H1 (cell line): ENCODE data around the gene AGPS. TPM values are rescaled to one million over a fixed set of nuclear protein-coding genes. Genes with fewer than 3 reads are reported as not detected.

Experiments
- CTCF ChIA-PET: fragments of 300-600 bp; sonication (Branson Sonifier 250); formaldehyde crosslinking; loops from one replicate; lab custom pipeline; 2021; ENCODE audit not compliant: partially characterized antibody; lab: Charles Lee
- POLR2A ChIA-PET: fragments of 300-600 bp; sonication (Branson Sonifier 250); formaldehyde crosslinking; loops from one replicate; lab custom pipeline; 2021; ENCODE audit warnings: inconsistent platforms; ENCODE audit not compliant: partially characterized antibody; lab: Charles Lee
- DNase-seq, 2 experiments: peaks; one replicate each; pipeline versions ENCODE4 v3.0.0 to v3.0.0-alpha.2; 2010 to 2022; ENCODE audit warnings: low spot score in 2 of 2, low read depth in 1 of 2, mixed read lengths in 1 of 2
- FAIRE-seq: peaks from 2 replicates; lab custom pipeline; 2011; peaks lifted over from hg19 to GRCh38; lab: Jason Lieb, UNC
- H2AFZ ChIP-seq: 2 replicates; pipeline ENCODE4 v1.8.1; 2012; ENCODE audit warnings: low read length, inconsistent platforms
- H2AK5ac ChIP-seq: 2 replicates; pipeline ENCODE4 v1.6.1; 2013; ENCODE audit warnings: low read depth, low read length
- H2BK120ac ChIP-seq: replicated peaks from 2 replicates; pipeline ENCODE3; 2013; ENCODE audit warnings: low read depth, low read length, inconsistent platforms
- H2BK12ac ChIP-seq: 2 replicates; pipeline ENCODE4 v1.6.1; 2013; ENCODE audit warnings: low read depth, low read length
- H2BK15ac ChIP-seq: 2 replicates; pipeline ENCODE4 v1.6.1; 2013; ENCODE audit warnings: low read length
- H2BK20ac ChIP-seq: 2 replicates; pipeline ENCODE4 v1.6.1; 2013; ENCODE audit warnings: low read length
- H2BK5ac ChIP-seq: 2 replicates; pipeline ENCODE4 v1.6.1; 2013; ENCODE audit warnings: low read depth, low read length
- H3K14ac ChIP-seq: 2 replicates; pipeline ENCODE4 v1.6.1; 2013; ENCODE audit warnings: inconsistent platforms; ENCODE audit not compliant: insufficient read length
- H3K18ac ChIP-seq: 2 replicates; pipeline ENCODE4 v1.6.1; 2013; ENCODE audit warnings: low read length; ENCODE audit errors: extremely low read depth
- H3K23ac ChIP-seq: 2 replicates; pipeline ENCODE4 v1.6.1; 2013; ENCODE audit warnings: inconsistent platforms; ENCODE audit not compliant: insufficient read length
- H3K23me2 ChIP-seq: 2 replicates; pipeline ENCODE4 v1.6.1; 2013; ENCODE audit warnings: low read depth, low read length
- H3K27ac ChIP-seq: 2 replicates; pipeline ENCODE4 v1.6.1; 2011; ENCODE audit warnings: low read depth, low read length, inconsistent platforms
- H3K27me3 ChIP-seq, 4 experiments: replicated peaks in 1 of 4; 1 replicate in 1 of 4; 2 replicates in 3 of 4; pipeline versions ENCODE4 v1.6.1 to v1.8.1; 2011 to 2013; ENCODE audit warnings: low read length in 3 of 4, mild to moderate bottlenecking in 3 of 4, inconsistent platforms in 2 of 4, mixed read lengths in 2 of 4, moderate library complexity in 1 of 4; ENCODE audit not compliant: control insufficient read depth in 3 of 4, insufficient read depth in 3 of 4; ENCODE audit errors: extremely low read depth in 1 of 4
- H3K36me3 ChIP-seq, 4 experiments: 2 replicates each; pipeline versions ENCODE4 v1.6.1 to v1.8.1; 2011 to 2013; ENCODE audit warnings: mild to moderate bottlenecking in 4 of 4, low read length in 3 of 4, moderate library complexity in 2 of 4, control low read depth in 1 of 4, inconsistent platforms in 1 of 4; ENCODE audit not compliant: insufficient read depth in 4 of 4, control insufficient read depth in 2 of 4
- H3K4ac ChIP-seq: replicated peaks from 2 replicates; pipeline ENCODE3; 2013; ENCODE audit warnings: low read length, low read depth, mixed read lengths, inconsistent platforms; ENCODE audit not compliant: insufficient read length
- H3K4me1 ChIP-seq, 4 experiments: replicated peaks in 1 of 4; 1 replicate in 1 of 4; 2 replicates in 3 of 4; pipeline versions ENCODE4 v1.6.1 to v1.8.1; 2011 to 2013; ENCODE audit warnings: low read length in 3 of 4, inconsistent platforms in 2 of 4, mixed read lengths in 1 of 4; ENCODE audit not compliant: insufficient read depth in 4 of 4, control insufficient read depth in 3 of 4
- H3K4me2 ChIP-seq, 2 experiments: 2 replicates each; pipeline versions ENCODE4 v1.6.1 to v1.8.1; 2011 to 2013; ENCODE audit warnings: low read depth in 2 of 2, low read length in 2 of 2, control low read depth in 1 of 2, inconsistent platforms in 1 of 2, mild to moderate bottlenecking in 1 of 2; ENCODE audit not compliant: insufficient read depth in 1 of 2
- H3K4me3 ChIP-seq, 4 experiments: fragments of 200-600, 300-600 bp in 1 of 4; sonication (generic), shearing (Covaris generic), sonication (Bioruptor Twin) in 1 of 4; 2 replicates each; pipeline versions ENCODE4 v1.5.1 to v1.8.1; 2011 to 2016; ENCODE audit warnings: low read length in 4 of 4, low read depth in 3 of 4, control low read depth in 2 of 4, inconsistent platforms in 2 of 4, mild to moderate bottlenecking in 2 of 4, mixed read lengths in 1 of 4, moderate library complexity in 1 of 4; ENCODE audit not compliant: insufficient read depth in 2 of 4; ENCODE audit errors: extremely low read depth in 1 of 4
- H3K56ac ChIP-seq: replicated peaks from 2 replicates; pipeline ENCODE3; 2013; ENCODE audit warnings: low read depth, mild to moderate bottlenecking, mixed read lengths, low read length, inconsistent platforms; ENCODE audit not compliant: insufficient read length
- H3K79me1 ChIP-seq: 2 replicates; pipeline ENCODE4 v1.6.1; 2013; ENCODE audit warnings: low read depth, low read length, control low read depth
- H3K79me2 ChIP-seq, 2 experiments: 2 replicates each; pipeline versions ENCODE4 v1.6.1 to v1.8.1; 2012 to 2013; ENCODE audit warnings: low read length in 2 of 2, mild to moderate bottlenecking in 2 of 2, inconsistent platforms in 1 of 2; ENCODE audit not compliant: insufficient read depth in 2 of 2, control insufficient read depth in 1 of 2
- H3K9ac ChIP-seq, 4 experiments: replicated peaks in 1 of 4; 1 replicate in 1 of 4; 2 replicates in 3 of 4; pipeline versions ENCODE4 v1.6.1 to v1.8.1; 2011 to 2013; ENCODE audit warnings: low read depth in 3 of 4, low read length in 3 of 4, control low read depth in 2 of 4, mild to moderate bottlenecking in 2 of 4, moderate library complexity in 2 of 4, inconsistent platforms in 1 of 4; ENCODE audit errors: extremely low read depth in 1 of 4
- H3K9me3 ChIP-seq, 2 experiments: 2 replicates each; pipeline versions ENCODE4 v1.6.1 to v1.8.1; 2012 to 2013; ENCODE audit warnings: mild to moderate bottlenecking in 2 of 2, moderate library complexity in 2 of 2, control low read depth in 1 of 2, inconsistent platforms in 1 of 2, low read depth in 1 of 2, low read length in 1 of 2, mixed read lengths in 1 of 2; ENCODE audit not compliant: insufficient read depth in 2 of 2
- H4K20me1 ChIP-seq, 2 experiments: replicated peaks in 1 of 2; 2 replicates each; pipeline versions ENCODE3 to v1.8.1; 2011 to 2013; ENCODE audit warnings: inconsistent platforms in 2 of 2, low read length in 2 of 2, mild to moderate bottlenecking in 1 of 2; ENCODE audit not compliant: insufficient read depth in 2 of 2, control insufficient read depth in 1 of 2
- H4K5ac ChIP-seq: 2 replicates; pipeline ENCODE4 v1.6.1; 2013; ENCODE audit warnings: low read length, low read depth, mixed read lengths, inconsistent platforms; ENCODE audit not compliant: insufficient read length
- H4K8ac ChIP-seq: 2 replicates; pipeline ENCODE4 v1.8.0; 2013; ENCODE audit warnings: mild to moderate bottlenecking, moderate library complexity, low read length, inconsistent platforms; ENCODE audit not compliant: insufficient read depth; ENCODE audit errors: extremely low read depth
- H4K91ac ChIP-seq: replicated peaks from 2 replicates; pipeline ENCODE3; 2013; ENCODE audit warnings: low read length, mixed read lengths, inconsistent platforms; ENCODE audit not compliant: insufficient read length
- WGBS, 2 experiments: shearing (Covaris generic) in 1 of 2; methylation state at CpG; one replicate each; pipeline versions ENCODE4 v1.1.6 to v1.1.7; 2013 to 2015; ENCODE audit warnings: low lambda C conversion rate in 2 of 2, mixed read lengths in 2 of 2, inconsistent platforms in 1 of 2, low coverage in 1 of 2, missing lambda C conversion rate in 1 of 2; ENCODE audit not compliant: insufficient replicate concordance in 2 of 2, insufficient coverage in 1 of 2, insufficient read length in 1 of 2; ENCODE audit errors: extremely low coverage in 1 of 2, missing lambda C conversion rate in 1 of 2; 5-methylcytosine and 5-hydroxymethylcytosine counted together
- polyA plus RNA-seq, 7 experiments: library from polyadenylated mRNA; depleted of rRNA in 3 of 7; stranded (reverse) in 5 of 7; unstranded in 2 of 7; fragments of >200 nt in 5 of 7; fragments of 200-250 nt in 2 of 7; gene quantifications; 1 replicate in 5 of 7; 2 replicates in 1 of 7; 4 replicates in 1 of 7; pipeline versions ENCODE4 v1.2.1 to v1.2.3, GENCODE V29; 2011 to 2013; ENCODE audit warnings: missing spikeins in 2 of 7, mixed read lengths in 2 of 7
- total RNA-seq: library from RNA; stranded (reverse); fragmentation: NEBNext Ultra II Directional; extraction: Animal tissue kit (Norgen Biotek cat#: 25700); gene quantifications from 2 replicates; pipeline ENCODE4 v1.2.1, GENCODE V29; 2021
- TF ChIP-seq, protein P1 (sequence below), 3 experiments: IDR thresholded peaks; 1 replicate in 2 of 3; 2 replicates in 1 of 3; pipeline versions ENCODE4 v1.5.1 to v1.6.1; 2011; ENCODE audit warnings: low read length in 3 of 3, mild to moderate bottlenecking in 3 of 3, inconsistent platforms in 2 of 3, low read depth in 1 of 3, moderate library complexity in 1 of 3; ENCODE audit not compliant: insufficient read depth in 1 of 3; ENCODE audit errors: control extremely low read depth in 1 of 3

AGPS gene
- total and polyA plus RNA-seq, 2 of the 8 experiments (the other 6 are each of a cell fraction or from before 2014, with no cell fraction given), result 7.3 to 57.8 TPM

DNA sequence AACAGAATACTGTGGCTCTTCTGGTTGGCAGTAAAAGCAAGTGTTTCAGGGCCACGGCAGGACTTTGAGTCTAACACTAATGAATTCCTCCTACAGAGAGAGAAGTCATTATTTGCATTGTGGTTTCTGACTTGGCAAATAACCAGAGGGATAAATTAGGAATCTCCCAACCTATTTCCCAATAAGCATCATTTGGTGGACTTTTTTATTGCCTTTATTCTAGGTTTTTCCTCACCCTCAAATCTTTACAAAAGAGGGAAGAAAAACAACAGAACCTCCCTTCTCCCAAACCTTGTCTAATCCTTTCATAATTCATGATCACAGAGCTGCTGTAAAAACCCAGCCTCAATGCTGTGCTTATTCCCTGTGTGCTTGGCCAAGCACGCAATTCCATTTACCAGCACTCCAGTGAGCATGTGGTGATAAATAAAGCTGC, 179.7 kb downstream of the AGPS start:
- Histone ChIP-seq H2BK15ac (no peak overlapping the region), H3K27ac (no peak overlapping the region), H3K79me2 (no peaks in the 10 kb centered on the region), H3K79me1 (no peaks in the 10 kb centered on the region), H3K27me3 (no peaks in the 10 kb centered on the region), H3K56ac (no peak overlapping the region), H2BK5ac (no peak overlapping the region), H4K8ac (no peak overlapping the region), H3K14ac (no peak overlapping the region), H3K23me2 (no peaks in the 10 kb centered on the region), H2AFZ (no peak overlapping the region), H2BK12ac (no peak overlapping the region), H2BK120ac (no peak overlapping the region), H3K4ac (no peak overlapping the region), H3K4me3 (no peak overlapping the region), H3K4me2 (no peak overlapping the region), H2AK5ac (no peak overlapping the region), H3K9ac (no peak overlapping the region), H3K9me3 (no peaks in the 10 kb centered on the region), H3K4me1 (no peaks in the 10 kb centered on the region), H4K20me1 (no peaks in the 10 kb centered on the region), H4K5ac (no peak overlapping the region), H2BK20ac (no peak overlapping the region), H4K91ac (no peak overlapping the region), H3K23ac (no peak overlapping the region), H3K36me3 (no peaks in the 10 kb centered on the region), H3K18ac (no peak overlapping the region)
- FAIRE-seq, result no peak
- WGBS, 2 experiments, result 90% methylated on average over 2 of the region's 2 CpGs; no CpG with 5 or more reads in 1 of the 2 experiments
- POLR2A ChIA-PET, result no interaction called here
- no peak for DNase-seq
- TF ChIP-seq, protein P1, sequence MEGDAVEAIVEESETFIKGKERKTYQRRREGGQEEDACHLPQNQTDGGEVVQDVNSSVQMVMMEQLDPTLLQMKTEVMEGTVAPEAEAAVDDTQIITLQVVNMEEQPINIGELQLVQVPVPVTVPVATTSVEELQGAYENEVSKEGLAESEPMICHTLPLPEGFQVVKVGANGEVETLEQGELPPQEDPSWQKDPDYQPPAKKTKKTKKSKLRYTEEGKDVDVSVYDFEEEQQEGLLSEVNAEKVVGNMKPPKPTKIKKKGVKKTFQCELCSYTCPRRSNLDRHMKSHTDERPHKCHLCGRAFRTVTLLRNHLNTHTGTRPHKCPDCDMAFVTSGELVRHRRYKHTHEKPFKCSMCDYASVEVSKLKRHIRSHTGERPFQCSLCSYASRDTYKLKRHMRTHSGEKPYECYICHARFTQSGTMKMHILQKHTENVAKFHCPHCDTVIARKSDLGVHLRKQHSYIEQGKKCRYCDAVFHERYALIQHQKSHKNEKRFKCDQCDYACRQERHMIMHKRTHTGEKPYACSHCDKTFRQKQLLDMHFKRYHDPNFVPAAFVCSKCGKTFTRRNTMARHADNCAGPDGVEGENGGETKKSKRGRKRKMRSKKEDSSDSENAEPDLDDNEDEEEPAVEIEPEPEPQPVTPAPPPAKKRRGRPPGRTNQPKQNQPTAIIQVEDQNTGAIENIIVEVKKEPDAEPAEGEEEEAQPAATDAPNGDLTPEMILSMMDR (IDR thresholded peaks at IDR 0.05; ENCODE audit: control extremely low read depth in 1 of 3, insufficient read depth in 1 of 3, low read depth in 1 of 3, low read length in 3 of 3), result no peak
- CTCF ChIA-PET, result no interaction called here
